ENCODE measurements around the gene LRRC56. TPM values are rescaled to one million over a fixed set of nuclear protein-coding genes. Genes with fewer than 3 reads are reported as not detected.

LRRC56 gene
- total and polyA plus RNA-seq, 9 of the 15 experiments (the other 6 are each of a cell fraction or from before 2014, with no cell fraction given), result 0.03 to 4.5 (median 1.0) TPM; not detected in 1

DNA sequence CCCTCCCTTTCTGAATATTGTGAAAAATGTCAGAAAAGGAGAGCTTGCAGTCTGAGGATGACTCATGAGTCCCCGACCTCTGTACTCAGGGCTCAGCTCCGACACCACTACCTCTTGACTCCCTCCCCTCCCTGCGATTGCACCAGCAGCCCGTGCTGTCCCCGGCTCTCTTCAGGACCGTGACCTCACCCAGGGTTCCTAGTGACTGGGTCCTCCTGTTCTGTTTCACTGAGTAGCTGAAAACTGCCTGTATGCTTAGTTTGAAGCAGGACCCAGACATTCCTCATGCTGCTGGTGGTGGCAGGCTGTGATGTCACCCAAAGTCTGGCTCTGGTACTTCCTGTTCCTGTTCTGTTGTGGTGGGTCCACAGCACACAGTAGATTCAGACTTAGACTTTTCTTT is 50.7 kb downstream of the LRRC56 start (continued):
- TF ChIP-seq, protein P1, sequence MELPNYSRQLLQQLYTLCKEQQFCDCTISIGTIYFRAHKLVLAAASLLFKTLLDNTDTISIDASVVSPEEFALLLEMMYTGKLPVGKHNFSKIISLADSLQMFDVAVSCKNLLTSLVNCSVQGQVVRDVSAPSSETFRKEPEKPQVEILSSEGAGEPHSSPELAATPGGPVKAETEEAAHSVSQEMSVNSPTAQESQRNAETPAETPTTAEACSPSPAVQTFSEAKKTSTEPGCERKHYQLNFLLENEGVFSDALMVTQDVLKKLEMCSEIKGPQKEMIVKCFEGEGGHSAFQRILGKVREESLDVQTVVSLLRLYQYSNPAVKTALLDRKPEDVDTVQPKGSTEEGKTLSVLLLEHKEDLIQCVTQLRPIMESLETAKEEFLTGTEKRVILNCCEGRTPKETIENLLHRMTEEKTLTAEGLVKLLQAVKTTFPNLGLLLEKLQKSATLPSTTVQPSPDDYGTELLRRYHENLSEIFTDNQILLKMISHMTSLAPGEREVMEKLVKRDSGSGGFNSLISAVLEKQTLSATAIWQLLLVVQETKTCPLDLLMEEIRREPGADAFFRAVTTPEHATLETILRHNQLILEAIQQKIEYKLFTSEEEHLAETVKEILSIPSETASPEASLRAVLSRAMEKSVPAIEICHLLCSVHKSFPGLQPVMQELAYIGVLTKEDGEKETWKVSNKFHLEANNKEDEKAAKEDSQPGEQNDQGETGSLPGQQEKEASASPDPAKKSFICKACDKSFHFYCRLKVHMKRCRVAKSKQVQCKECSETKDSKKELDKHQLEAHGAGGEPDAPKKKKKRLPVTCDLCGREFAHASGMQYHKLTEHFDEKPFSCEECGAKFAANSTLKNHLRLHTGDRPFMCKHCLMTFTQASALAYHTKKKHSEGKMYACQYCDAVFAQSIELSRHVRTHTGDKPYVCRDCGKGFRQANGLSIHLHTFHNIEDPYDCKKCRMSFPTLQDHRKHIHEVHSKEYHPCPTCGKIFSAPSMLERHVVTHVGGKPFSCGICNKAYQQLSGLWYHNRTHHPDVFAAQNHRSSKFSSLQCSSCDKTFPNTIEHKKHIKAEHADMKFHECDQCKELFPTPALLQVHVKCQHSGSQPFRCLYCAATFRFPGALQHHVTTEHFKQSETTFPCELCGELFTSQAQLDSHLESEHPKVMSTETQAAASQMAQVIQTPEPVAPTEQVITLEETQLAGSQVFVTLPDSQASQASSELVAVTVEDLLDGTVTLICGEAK (IDR thresholded peaks at IDR 0.05), result peak; percentile 54
- TF ChIP-seq, protein P1 (CRISPR knock-in tag; IDR thresholded peaks at IDR 0.05), result no peak
- peak; percentile 72 for TF ChIP-seq ATF7 (IDR thresholded peaks at IDR 0.05)
- TF ChIP-seq VEZF1 (CRISPR knock-in tag; IDR thresholded peaks at IDR 0.05), result peak; percentile 61
- TF ChIP-seq TRIM24 (IDR thresholded peaks at IDR 0.05), result 0 out of 4 replicates have a peak, but pooled peaks of 1 of the 2 experiments have one; percentile 8
- TF ChIP-seq HDAC1 (IDR thresholded peaks at IDR 0.05), result no peak; a peak in 1 of 4 replicates
- no peak for TF ChIP-seq U2AF2 (optimal IDR thresholded peaks at IDR 0.05; ENCODE audit: low read depth, low read length)
- TF ChIP-seq, protein P2, sequence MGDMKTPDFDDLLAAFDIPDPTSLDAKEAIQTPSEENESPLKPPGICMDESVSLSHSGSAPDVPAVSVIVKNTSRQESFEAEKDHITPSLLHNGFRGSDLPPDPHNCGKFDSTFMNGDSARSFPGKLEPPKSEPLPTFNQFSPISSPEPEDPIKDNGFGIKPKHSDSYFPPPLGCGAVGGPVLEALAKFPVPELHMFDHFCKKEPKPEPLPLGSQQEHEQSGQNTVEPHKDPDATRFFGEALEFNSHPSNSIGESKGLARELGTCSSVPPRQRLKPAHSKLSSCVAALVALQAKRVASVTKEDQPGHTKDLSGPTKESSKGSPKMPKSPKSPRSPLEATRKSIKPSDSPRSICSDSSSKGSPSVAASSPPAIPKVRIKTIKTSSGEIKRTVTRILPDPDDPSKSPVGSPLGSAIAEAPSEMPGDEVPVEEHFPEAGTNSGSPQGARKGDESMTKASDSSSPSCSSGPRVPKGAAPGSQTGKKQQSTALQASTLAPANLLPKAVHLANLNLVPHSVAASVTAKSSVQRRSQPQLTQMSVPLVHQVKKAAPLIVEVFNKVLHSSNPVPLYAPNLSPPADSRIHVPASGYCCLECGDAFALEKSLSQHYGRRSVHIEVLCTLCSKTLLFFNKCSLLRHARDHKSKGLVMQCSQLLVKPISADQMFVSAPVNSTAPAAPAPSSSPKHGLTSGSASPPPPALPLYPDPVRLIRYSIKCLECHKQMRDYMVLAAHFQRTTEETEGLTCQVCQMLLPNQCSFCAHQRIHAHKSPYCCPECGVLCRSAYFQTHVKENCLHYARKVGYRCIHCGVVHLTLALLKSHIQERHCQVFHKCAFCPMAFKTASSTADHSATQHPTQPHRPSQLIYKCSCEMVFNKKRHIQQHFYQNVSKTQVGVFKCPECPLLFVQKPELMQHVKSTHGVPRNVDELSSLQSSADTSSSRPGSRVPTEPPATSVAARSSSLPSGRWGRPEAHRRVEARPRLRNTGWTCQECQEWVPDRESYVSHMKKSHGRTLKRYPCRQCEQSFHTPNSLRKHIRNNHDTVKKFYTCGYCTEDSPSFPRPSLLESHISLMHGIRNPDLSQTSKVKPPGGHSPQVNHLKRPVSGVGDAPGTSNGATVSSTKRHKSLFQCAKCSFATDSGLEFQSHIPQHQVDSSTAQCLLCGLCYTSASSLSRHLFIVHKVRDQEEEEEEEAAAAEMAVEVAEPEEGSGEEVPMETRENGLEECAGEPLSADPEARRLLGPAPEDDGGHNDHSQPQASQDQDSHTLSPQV (IDR thresholded peaks at IDR 0.05), result peak; percentile 64; the same call in 1 of the 2 replicates
- TF ChIP-seq MEF2D (tag; conservative IDR thresholded peaks at IDR 0.05; ENCODE audit: low read depth), result no peak
- TF ChIP-seq GTF2E2 (tag; IDR thresholded peaks at IDR 0.05), result no peak
- TF ChIP-seq PCBP2 (IDR thresholded peaks at IDR 0.05; ENCODE audit: low read depth, low read length, poor library complexity, severe bottlenecking), result no peak
- TF ChIP-seq CEBPG (CRISPR knock-in tag; IDR thresholded peaks at IDR 0.05), result peak; percentile 92
- peak in 1 of 2 experiments; percentile 68; a peak in 2 of 4 replicates for TF ChIP-seq CEBPG (tag; conservative IDR thresholded peaks at IDR 0.05 in 1 of 2, IDR thresholded peaks at IDR 0.05 in 1 of 2)
- 0 out of 2 replicates have a peak, but pooled peaks have one; percentile 23 for TF ChIP-seq GABPB1 (CRISPR knock-in tag; IDR thresholded peaks at IDR 0.05)
